K562 (cell line): ENCODE data around the gene GDF11. TPM values are rescaled to one million over a fixed set of nuclear protein-coding genes. Genes with fewer than 3 reads are reported as not detected.

Experiments
- AFF1 ChIP-seq, 2 experiments: fragments of 450-650 bp; IDR thresholded peaks; 2 replicates each; pipeline ENCODE4 v1.6.1; 2018; ENCODE audit warnings: mild to moderate bottlenecking in 2 of 2, low read depth in 1 of 2; ENCODE audit not compliant: partially characterized antibody in 2 of 2
- ATF7 ChIP-seq: fragments of 450-650 bp; IDR thresholded peaks from 2 replicates; pipeline ENCODE4 v1.7.1; 2014; ENCODE audit warnings: mild to moderate bottlenecking, moderate library complexity
- GABPB2 ChIP-seq: fragments of 250-450 bp; sonication (Bioruptor Pico); conservative IDR thresholded peaks from 2 replicates; pipeline ENCODE4 v1.5.1; 2021; ENCODE audit warnings: mild to moderate bottlenecking
- JUNB ChIP-seq: fragments of 450-650 bp; formaldehyde crosslinking; conservative IDR thresholded peaks from 2 replicates; pipeline ENCODE4 v1.4.0; 2020; ENCODE audit warnings: mild to moderate bottlenecking
- MAFK ChIP-seq: IDR thresholded peaks from 2 replicates; pipeline ENCODE4 v1.6.1; 2011; ENCODE audit warnings: low read length, improper control_type of control experiment
- MTA3 ChIP-seq: fragments of 450-650 bp; formaldehyde crosslinking; IDR thresholded peaks from 2 replicates; pipeline ENCODE4 v1.6.1; 2017; ENCODE audit warnings: mild to moderate bottlenecking, borderline replicate concordance
- NR4A1 ChIP-seq, 2 experiments: fragments of 250-450 bp in 1 of 2; fragments of 450-650 bp in 1 of 2; sonication (Bioruptor Pico) in 1 of 2; IDR thresholded peaks; 2 replicates each; pipeline versions ENCODE4 v1.4.0 to v1.6.1; 2016 to 2020; ENCODE audit warnings: mild to moderate bottlenecking in 2 of 2, missing compliant biosample characterization in 1 of 2, missing genetic modification characterization in 1 of 2, moderate library complexity in 1 of 2
- POLR3A ChIP-seq: IDR thresholded peaks from 2 replicates; pipeline ENCODE4 v1.6.1; 2011; ENCODE audit warnings: borderline replicate concordance, mild to moderate bottlenecking, moderate library complexity; ENCODE audit not compliant: insufficient read length, insufficient read depth; ENCODE audit errors: extremely low read depth
- SMAD4 ChIP-seq: fragments of 250-450 bp; sonication (Bioruptor Pico); conservative IDR thresholded peaks from 2 replicates; pipeline ENCODE4 v1.8.0; 2021; ENCODE audit warnings: inconsistent platforms, mild to moderate bottlenecking, moderate library complexity
- SRSF9 ChIP-seq: fragments of 200-400 bp; formaldehyde crosslinking; IDR thresholded peaks from 2 replicates; pipeline ENCODE4 v1.6.1; 2017; ENCODE audit warnings: low read depth, low read length, borderline replicate concordance
- SUPT5H ChIP-seq: fragments of 450-650 bp; IDR thresholded peaks from 2 replicates; pipeline ENCODE4 v1.6.1; 2016
- TEAD1 ChIP-seq, 2 experiments: fragments of 450-650 bp in 1 of 2; sonication (generic) in 1 of 2; formaldehyde crosslinking; IDR thresholded peaks; 2 replicates each; pipeline versions ENCODE4 v1.4.0 to v1.8.0; 2020 to 2022; ENCODE audit warnings: mild to moderate bottlenecking in 2 of 2, missing genetic modification reagents in 1 of 2
- TFAM ChIP-seq: fragments of 250-450 bp; sonication (Bioruptor Pico); conservative IDR thresholded peaks from 2 replicates; pipeline ENCODE4 v1.5.0; 2021; ENCODE audit warnings: mild to moderate bottlenecking, moderate library complexity
- YY1 ChIP-seq, 3 experiments: IDR thresholded peaks; 2 replicates each; pipeline ENCODE4 v1.6.1; 2011; ENCODE audit warnings: low read length in 2 of 3, mild to moderate bottlenecking in 2 of 3, moderate library complexity in 2 of 3, borderline replicate concordance in 1 of 3, control low read depth in 1 of 3, low read depth in 1 of 3; ENCODE audit not compliant: insufficient read depth in 3 of 3, insufficient replicate concordance in 2 of 3, control insufficient read depth in 1 of 3, insufficient read length in 1 of 3; ENCODE audit errors: extremely low read depth in 1 of 3
- ZEB2 ChIP-seq: fragments of 450-650 bp; IDR thresholded peaks from 2 replicates; pipeline ENCODE4 v1.6.1; 2016
- ZNF133 ChIP-seq: fragments of 250-450 bp; sonication (Bioruptor Pico); IDR thresholded peaks from 2 replicates; pipeline ENCODE4 v1.4.0; 2020; ENCODE audit warnings: mild to moderate bottlenecking
- ZNF274 ChIP-seq: IDR thresholded peaks from 2 replicates; pipeline ENCODE4 v1.6.1; 2011; ENCODE audit warnings: low read depth, mild to moderate bottlenecking, low read length, moderate library complexity, borderline replicate concordance
- ZNF282 ChIP-seq: sonication (generic); formaldehyde crosslinking; IDR thresholded peaks from 2 replicates; pipeline ENCODE4 v1.8.1; 2023; ENCODE audit warnings: missing genetic modification reagents
- ZNF668 ChIP-seq: fragments of 250-450 bp; sonication (Bioruptor Pico); IDR thresholded peaks from 2 replicates; pipeline ENCODE4 v1.8.0; 2022; ENCODE audit warnings: mild to moderate bottlenecking, inconsistent platforms
- ZSCAN32 ChIP-seq: fragments of 450-650 bp; formaldehyde crosslinking; IDR thresholded peaks from 2 replicates; pipeline ENCODE4 v1.4.0; 2020; ENCODE audit warnings: mild to moderate bottlenecking, moderate library complexity
- polyA plus RNA-seq, 8 experiments: library from polyadenylated mRNA; depleted of rRNA in 4 of 8; stranded (reverse) in 5 of 8; unstranded in 3 of 8; fragments of >200 nt; fragmentation: Nextera tagmentation in 2 of 8; fragmentation: Illumina TruSeq in 1 of 8; extraction: Ambion mirVana in 2 of 8; extraction: Trizol in 1 of 8; gene quantifications; 2 replicates each; pipeline versions ENCODE4 v1.2.1 to v1.2.3, GENCODE V29; 2011 to 2014; ENCODE audit warnings: inconsistent platforms in 1 of 8, missing spikeins in 1 of 8
- total RNA-seq, 7 experiments: library from RNA; depleted of rRNA in 6 of 7; stranded (reverse); fragments of >200 nt in 6 of 7; fragmentation: Illumina TruSeq in 2 of 7; extraction: Trizol in 2 of 7; gene quantifications; 2 replicates each; pipeline versions ENCODE4 v1.2.1 to v1.2.3, GENCODE V29; 2011 to 2021; ENCODE audit warnings: low replicate concordance in 1 of 7

GDF11 gene
- total and polyA plus RNA-seq, 9 of the 15 experiments (the other 6 are each of a cell fraction or from before 2014, with no cell fraction given): 1.4 to 15.7 (median 4.8) TPM

GRCh38 chr12:55736780-55737580, 5.9 kb upstream of the GDF11 start (continued):
- peak in 1 of 2 experiments; percentile 65 for TF ChIP-seq AFF1 (IDR thresholded peaks at IDR 0.05; ENCODE audit: low read depth in 1 of 2, partially characterized antibody in 2 of 2)
- no peak for TF ChIP-seq SRSF9
- no peak for TF ChIP-seq ZSCAN32 (CRISPR knock-in tag)
- TF ChIP-seq ZNF668 (CRISPR knock-in tag): no peak
- no peak for TF ChIP-seq POLR3A
- 0 out of 4 replicates have a peak, but pooled peaks of 1 of the 2 experiments have one; percentile 23 for TF ChIP-seq TEAD1 (CRISPR knock-in tag; IDR thresholded peaks at IDR 0.05)
- no peak for TF ChIP-seq ZNF282 (CRISPR knock-in tag)
- no peak for TF ChIP-seq SUPT5H
- no peak for TF ChIP-seq NR4A1 (CRISPR knock-in tag; IDR thresholded peaks at IDR 0.05)
- TF ChIP-seq NR4A1 (tag; IDR thresholded peaks at IDR 0.05): no peak
- TF ChIP-seq MTA3: peak; percentile 53; the same call in 1 of the 2 replicates
- no peak for TF ChIP-seq JUNB
- no peak for TF ChIP-seq ZNF133 (CRISPR knock-in tag)
- 0 out of 2 replicates have a peak, but pooled peaks have one; percentile 33 for TF ChIP-seq ZEB2
- no peak for TF ChIP-seq ZNF274
- TF ChIP-seq ATF7: peak; percentile 45; the same call in 1 of the 2 replicates
- TF ChIP-seq SMAD4 (CRISPR knock-in tag): no peak
- TF ChIP-seq GABPB2 (CRISPR knock-in tag): no peak
- TF ChIP-seq YY1 (IDR thresholded peaks at IDR 0.05; ENCODE audit: borderline replicate concordance in 1 of 3, control insufficient read depth in 1 of 3, extremely low read depth in 1 of 3, insufficient read depth in 3 of 3, insufficient read length in 1 of 3, insufficient replicate concordance in 2 of 3, low read depth in 1 of 3, low read length in 2 of 3): peak in 2 of 3 experiments; percentile 46 to 53
- no peak for TF ChIP-seq TFAM (CRISPR knock-in tag)
- peak; percentile 70 for TF ChIP-seq MAFK
